Measurements from ENCODE around the gene MEMO1. TPM values are rescaled to one million over a fixed set of nuclear protein-coding genes. Genes with fewer than 3 reads are reported as not detected.

Gene MEMO1
- total and polyA plus RNA-seq, 12 donors: 22.7 to 64.3 (median 42.3) TPM

DNA sequence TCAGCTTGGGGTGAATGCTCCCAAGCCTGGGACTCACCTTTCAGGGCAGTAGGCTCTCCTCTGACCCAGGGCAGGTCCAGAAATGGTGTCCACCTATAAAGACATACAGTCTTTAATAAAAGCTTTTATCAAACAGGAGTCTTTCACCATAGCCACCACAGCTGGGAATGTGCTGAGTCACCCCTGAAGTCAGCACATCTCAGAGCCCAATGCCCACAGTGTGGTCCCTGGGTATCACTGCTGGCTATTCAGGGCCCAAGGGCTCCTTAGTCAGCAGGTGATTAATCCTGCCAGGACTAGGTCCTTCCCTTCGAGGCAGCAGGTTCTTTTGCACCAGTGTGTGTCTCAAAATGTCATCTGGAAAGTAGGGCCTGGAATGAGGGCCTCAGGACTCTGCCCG lies 181.9 kb downstream of the MEMO1 start:
- Histone ChIP-seq H3K27ac (no peak overlapping the region), H3K4me1 (replicated peaks in 1 of 2) (no peaks in the 10 kb centered on the region), H3K9me3 (replicated peaks in 1 of 3) (no peaks in the 10 kb centered on the region), H3K4me3 (no peak overlapping the region), H3K27me3 (no peaks in the 10 kb centered on the region), H3K36me3 (replicated peaks in 1 of 2) (no peaks in the 10 kb centered on the region)
- intact Hi-C loops (cut with DNase I): no loop called here
- TF ChIP-seq, protein P1, sequence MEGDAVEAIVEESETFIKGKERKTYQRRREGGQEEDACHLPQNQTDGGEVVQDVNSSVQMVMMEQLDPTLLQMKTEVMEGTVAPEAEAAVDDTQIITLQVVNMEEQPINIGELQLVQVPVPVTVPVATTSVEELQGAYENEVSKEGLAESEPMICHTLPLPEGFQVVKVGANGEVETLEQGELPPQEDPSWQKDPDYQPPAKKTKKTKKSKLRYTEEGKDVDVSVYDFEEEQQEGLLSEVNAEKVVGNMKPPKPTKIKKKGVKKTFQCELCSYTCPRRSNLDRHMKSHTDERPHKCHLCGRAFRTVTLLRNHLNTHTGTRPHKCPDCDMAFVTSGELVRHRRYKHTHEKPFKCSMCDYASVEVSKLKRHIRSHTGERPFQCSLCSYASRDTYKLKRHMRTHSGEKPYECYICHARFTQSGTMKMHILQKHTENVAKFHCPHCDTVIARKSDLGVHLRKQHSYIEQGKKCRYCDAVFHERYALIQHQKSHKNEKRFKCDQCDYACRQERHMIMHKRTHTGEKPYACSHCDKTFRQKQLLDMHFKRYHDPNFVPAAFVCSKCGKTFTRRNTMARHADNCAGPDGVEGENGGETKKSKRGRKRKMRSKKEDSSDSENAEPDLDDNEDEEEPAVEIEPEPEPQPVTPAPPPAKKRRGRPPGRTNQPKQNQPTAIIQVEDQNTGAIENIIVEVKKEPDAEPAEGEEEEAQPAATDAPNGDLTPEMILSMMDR (IDR thresholded peaks at IDR 0.05): no peak
- no peak for TF ChIP-seq POLR2A (IDR thresholded peaks at IDR 0.05)
- no peak for DNase-seq
- WGBS, 4 donors: 72 to 90% (median 79%) methylated on average over 2 of the region's 2 CpGs

DNA sequence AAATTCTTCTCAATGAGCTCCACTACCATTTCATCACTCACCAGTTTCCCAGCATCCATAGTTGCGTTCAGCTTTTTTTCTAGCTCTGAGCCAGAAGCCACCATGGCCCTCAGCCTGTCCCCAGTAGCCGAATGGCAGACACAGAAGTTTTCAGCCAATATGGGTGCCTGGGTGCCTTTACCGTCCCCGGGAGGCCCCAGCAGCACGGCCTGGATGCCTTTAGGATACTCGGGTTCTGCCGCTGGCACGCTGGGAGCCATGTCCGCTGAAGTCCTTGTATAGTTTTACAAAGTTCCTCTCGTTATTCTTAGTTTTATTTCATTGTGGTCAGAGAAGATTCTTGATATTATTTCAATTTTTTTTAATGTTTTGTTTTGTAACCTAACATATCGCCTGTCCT lies 187.2 kb downstream of the MEMO1 start:
- 87 to 91% (median 91%) methylated on average over 11 of the region's 11 CpGs for WGBS, 4 donors
- H3K9me3 ChIP-seq (replicated peaks in 1 of 3): peaks cover 0 to 3% (median 0%) of the 10 kb centered on the region in 3 donors
- no peak overlapping the region for H3K27ac ChIP-seq
- DNase-seq: no peak
- no peak for TF ChIP-seq POLR2A (IDR thresholded peaks at IDR 0.05)
- TF ChIP-seq, protein P1 (IDR thresholded peaks at IDR 0.05): no peak
- intact Hi-C loops (cut with DNase I): no loop called here
- no peak overlapping the region for H3K4me3 ChIP-seq
- H3K27me3 ChIP-seq: no peaks in the 10 kb centered on the region
- H3K4me1 ChIP-seq (replicated peaks in 1 of 2): no peaks in the 10 kb centered on the region
- no peaks in the 10 kb centered on the region for H3K36me3 ChIP-seq (replicated peaks in 1 of 2)

DNA sequence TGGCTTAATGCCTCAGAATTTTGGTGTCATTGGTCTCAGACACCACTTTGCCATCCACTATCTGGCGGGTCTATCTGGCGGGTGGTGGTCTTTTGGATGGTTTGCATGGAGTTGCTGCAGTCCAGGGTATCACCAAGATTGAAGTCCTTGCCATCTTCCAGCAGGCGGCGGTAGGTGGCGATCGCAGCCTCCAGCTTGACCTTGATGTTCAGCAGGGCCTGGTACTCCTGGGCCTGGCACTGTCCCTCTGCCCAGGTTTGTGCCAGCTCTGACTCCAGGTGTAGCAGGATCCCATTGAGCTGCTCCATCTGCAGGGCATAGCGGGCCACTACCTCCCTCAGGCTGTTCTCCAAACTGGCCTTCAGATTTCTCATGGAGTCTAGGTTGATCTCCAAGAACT lies 188.2 kb downstream of the MEMO1 start:
- 89 to 96% (median 93%) methylated on average over 3 to 7 of the region's 7 CpGs for WGBS, 4 donors
- peaks cover 0 to 3% (median 0%) of the 10 kb centered on the region in 3 donors for H3K9me3 ChIP-seq (replicated peaks in 1 of 3)
- no peak overlapping the region for H3K27ac ChIP-seq
- H3K36me3 ChIP-seq (replicated peaks in 1 of 2): no peaks in the 10 kb centered on the region
- no peak overlapping the region for H3K4me3 ChIP-seq
- intact Hi-C loops (cut with DNase I): no loop called here
- no peaks in the 10 kb centered on the region for H3K27me3 ChIP-seq
- DNase-seq: no peak
- TF ChIP-seq, protein P1 (IDR thresholded peaks at IDR 0.05): no peak
- no peak for TF ChIP-seq POLR2A (IDR thresholded peaks at IDR 0.05)
- no peaks in the 10 kb centered on the region for H3K4me1 ChIP-seq (replicated peaks in 1 of 2)

Other genes starting within 250 kb of the MEMO1 start
- 100 to 1,000 TPM in 2 of 9 donors, 10 to 100 TPM in 7; 69.5 to 127 (median 92.6) TPM for gene DPY30, start 28.8 kb upstream of the MEMO1 start, total RNA-seq
- gene DPY30, start 28.8 kb upstream of the MEMO1 start, polyA plus RNA-seq: 100 to 1,000 TPM in 2 of 3 donors, 10 to 100 TPM in 1; 84.5 to 177 (median 149) TPM
- gene SPAST, start 52.5 kb upstream of the MEMO1 start, total RNA-seq: 10 to 100 TPM; 12.7 to 26.1 (median 17.9) TPM
- gene SPAST, start 52.5 kb upstream of the MEMO1 start, polyA plus RNA-seq: 10 to 100 TPM in 1 of 3 donors, 1 to 10 TPM in 2; 2.8 to 14.5 (median 3.2) TPM
- 10 to 100 TPM; 13.8 to 37.8 (median 23.6) TPM for gene SLC30A6, start 154.9 kb upstream of the MEMO1 start, total RNA-seq
- gene SLC30A6, start 154.9 kb upstream of the MEMO1 start, polyA plus RNA-seq: 10 to 100 TPM in 1 of 3 donors, 1 to 10 TPM in 2; 3.8 to 27.7 (median 4.0) TPM